ENCODE measurements around the gene AMD1.

The AMD1 gene

GRCh38 chr6:110938171-110938570 is 63.6 kb downstream of the AMD1 start:
- no peak for DNase-seq (ENCODE audit: low read depth, low spot score)

- no peak for DNase-seq (ENCODE audit: low read depth, low spot score)
These were observed 65.0 kb downstream of the AMD1 start for GRCh38 chr6:110939429-110940200.

- DNase-seq (ENCODE audit: low read depth, low spot score) = no peak
These were observed 70.1 kb downstream of the AMD1 start for GRCh38 chr6:110944681-110945151.

Data from ELF-1 (cell line).